ENCODE results near the gene BRSK2.
"Not testable (repeated sequence)": the region's sequence is repeated elsewhere in the genome, so short reads cannot be mapped to it uniquely, and the experiment has no call there.

The BRSK2 gene

GRCh38 chr11:1433568-1433967 is 43.8 kb downstream of the BRSK2 start:
- DNase-seq (ENCODE audit: extremely low read depth in 1 of 2, low read depth in 1 of 2): no peak

- no peak for DNase-seq (ENCODE audit: extremely low read depth in 1 of 2, low read depth in 1 of 2)
These were observed 44.4 kb downstream of the BRSK2 start for GRCh38 chr11:1433977-1434640.

GRCh38 chr11:1435479-1435819 is 45.7 kb downstream of the BRSK2 start:
- DNase-seq (ENCODE audit: extremely low read depth in 1 of 2, low read depth in 1 of 2): not testable (repeated sequence)

DNA sequence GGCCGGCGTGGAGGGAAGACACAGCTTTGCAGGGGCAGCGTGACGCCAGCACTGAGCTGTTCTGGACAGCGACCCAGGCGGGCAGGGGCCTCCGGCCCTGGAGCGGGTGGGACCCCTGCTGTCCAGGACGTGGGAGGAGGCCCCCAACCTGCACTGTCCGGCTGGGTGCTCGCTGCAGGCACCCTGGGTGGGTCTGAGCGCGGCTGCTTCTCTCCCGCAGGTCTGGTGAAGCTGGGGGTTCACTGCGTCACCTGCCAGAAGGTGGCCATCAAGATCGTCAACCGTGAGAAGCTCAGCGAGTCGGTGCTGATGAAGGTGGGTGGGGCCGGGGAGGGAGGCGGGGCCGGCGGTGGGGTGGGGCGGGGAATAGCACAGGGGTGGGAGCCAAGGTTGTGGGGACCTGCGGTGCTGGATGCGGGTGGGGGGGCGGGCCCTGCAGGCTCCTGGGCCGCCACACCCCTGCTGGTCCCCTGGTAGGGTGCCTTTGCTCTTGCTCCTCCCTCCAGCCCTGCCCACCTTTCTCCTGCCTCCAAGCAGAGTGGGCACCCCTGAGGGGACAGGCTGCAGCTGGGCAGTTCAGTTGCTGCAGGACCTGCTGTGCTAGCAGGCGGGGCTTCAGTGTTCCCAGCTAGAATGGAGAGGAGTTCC is 46.2 kb downstream of the BRSK2 start:
- no peak for DNase-seq (ENCODE audit: extremely low read depth in 1 of 2, low read depth in 1 of 2)

- DNase-seq (ENCODE audit: extremely low read depth in 1 of 2, low read depth in 1 of 2): no peak
These were observed 46.8 kb downstream of the BRSK2 start for GRCh38 chr11:1436468-1437039.

- no peak for DNase-seq (ENCODE audit: extremely low read depth in 1 of 2, low read depth in 1 of 2)
These were observed 47.8 kb downstream of the BRSK2 start for GRCh38 chr11:1437500-1437899.

DNA sequence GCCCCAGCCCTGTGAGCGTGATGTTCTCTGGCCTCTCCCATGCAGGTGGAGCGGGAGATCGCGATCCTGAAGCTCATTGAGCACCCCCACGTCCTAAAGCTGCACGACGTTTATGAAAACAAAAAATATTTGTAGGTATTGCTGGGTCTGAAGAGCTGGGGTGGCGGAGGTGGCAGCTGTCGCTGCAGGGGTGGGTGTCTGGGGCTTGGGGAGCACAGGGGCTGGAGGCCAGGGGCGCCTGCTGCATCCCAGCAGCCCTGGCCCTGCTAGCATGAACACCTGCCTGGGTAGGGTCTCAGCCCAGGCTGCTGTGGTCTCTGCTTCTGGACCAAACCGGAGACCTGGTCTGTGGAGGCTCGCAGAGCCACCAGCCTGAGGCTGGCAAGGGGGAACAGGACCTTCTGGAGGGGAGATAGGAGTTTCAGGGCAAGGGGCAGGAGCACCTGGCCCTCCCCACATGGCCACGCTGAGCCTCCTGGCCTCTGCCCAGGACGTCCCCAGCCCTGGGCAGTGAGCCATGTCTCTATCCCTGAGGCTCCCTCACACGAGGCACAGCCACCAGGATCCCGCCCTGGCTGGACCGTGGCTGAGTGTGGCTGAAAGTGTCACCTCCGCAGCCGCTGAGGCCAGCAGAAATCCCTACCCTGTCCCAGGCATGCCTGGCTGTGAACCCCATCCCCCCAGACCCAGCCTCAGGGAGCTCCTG is 48.7 kb downstream of the BRSK2 start:
- DNase-seq (ENCODE audit: extremely low read depth in 1 of 2, low read depth in 1 of 2): no peak

DNA sequence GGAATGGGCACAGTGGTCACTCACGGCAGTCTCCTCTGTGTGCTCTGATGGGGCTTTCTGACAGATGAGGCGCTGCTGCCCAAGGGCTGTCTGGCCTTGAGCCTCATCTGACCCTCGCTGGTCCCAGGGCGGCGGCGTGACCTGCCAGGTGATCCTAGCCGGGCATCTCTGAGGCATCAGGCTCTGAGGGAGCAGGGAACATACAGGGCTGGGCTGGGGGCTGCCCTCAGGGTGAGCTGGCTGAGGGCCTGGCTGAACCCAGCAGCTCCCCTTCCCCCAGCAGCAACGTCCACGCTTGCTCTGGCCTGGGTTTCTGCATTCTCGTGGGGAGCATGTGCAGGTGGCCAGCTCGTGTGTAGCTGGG is 49.2 kb downstream of the BRSK2 start:
- DNase-seq (ENCODE audit: extremely low read depth in 1 of 2, low read depth in 1 of 2): no peak

DNA sequence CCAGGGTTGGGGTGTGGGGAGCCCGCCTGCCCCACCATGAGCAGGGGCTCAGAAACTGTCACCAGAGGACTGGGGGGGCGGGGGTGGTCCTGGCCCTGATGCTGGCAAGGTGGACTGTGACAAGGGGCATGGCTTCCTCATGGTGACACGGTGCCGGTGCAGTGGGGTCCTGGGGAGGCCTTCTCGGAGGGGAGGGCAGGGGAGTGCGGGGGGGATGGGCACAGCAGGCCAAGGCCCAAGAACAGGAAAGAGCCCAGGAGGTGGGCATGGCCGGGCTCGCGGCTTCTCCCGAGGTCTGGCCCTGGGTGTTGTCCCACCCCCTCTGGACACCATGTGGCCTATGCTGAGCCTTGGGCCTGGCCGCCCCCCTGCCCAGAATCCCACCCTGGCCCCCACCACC is 49.6 kb downstream of the BRSK2 start:
- DNase-seq (ENCODE audit: extremely low read depth in 1 of 2, low read depth in 1 of 2): no peak

GRCh38 chr11:1440066-1440465 is 50.3 kb downstream of the BRSK2 start:
- no peak for DNase-seq (ENCODE audit: extremely low read depth in 1 of 2, low read depth in 1 of 2)

- DNase-seq (ENCODE audit: extremely low read depth in 1 of 2, low read depth in 1 of 2): no peak
These were observed 50.8 kb downstream of the BRSK2 start for GRCh38 chr11:1440496-1440895.

GRCh38 chr11:1442163-1442562 is 52.4 kb downstream of the BRSK2 start:
- DNase-seq (ENCODE audit: extremely low read depth in 1 of 2, low read depth in 1 of 2): no peak

GRCh38 chr11:1442807-1443366 is 53.2 kb downstream of the BRSK2 start:
- DNase-seq (ENCODE audit: extremely low read depth in 1 of 2, low read depth in 1 of 2): no peak

DNA sequence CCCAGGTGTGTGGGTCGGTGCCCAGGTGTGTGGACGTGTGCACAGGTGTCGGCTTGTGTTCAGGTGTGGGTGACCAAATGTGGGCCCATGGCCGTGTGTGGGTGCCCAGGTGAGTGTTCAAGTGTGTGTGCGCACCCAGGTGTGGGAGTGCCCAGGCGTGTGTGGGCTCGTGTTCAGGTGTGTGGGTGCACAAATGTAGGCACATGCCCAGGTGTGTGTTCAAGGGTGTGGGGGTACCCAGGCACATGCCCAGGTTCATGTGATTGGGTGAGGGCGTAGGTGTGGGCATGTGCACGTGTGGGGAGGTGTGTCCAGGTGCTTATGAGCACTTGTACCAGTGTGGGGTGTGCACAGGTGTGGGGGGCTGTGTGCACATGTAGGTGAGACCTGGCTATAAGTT is 54.0 kb downstream of the BRSK2 start:
- no peak for DNase-seq (ENCODE audit: extremely low read depth in 1 of 2, low read depth in 1 of 2)

- no peak for DNase-seq (ENCODE audit: extremely low read depth in 1 of 2, low read depth in 1 of 2)
These were observed 54.6 kb downstream of the BRSK2 start for GRCh38 chr11:1444321-1444720.

GRCh38 chr11:1444823-1445422 is 55.2 kb downstream of the BRSK2 start:
- no peak for DNase-seq (ENCODE audit: extremely low read depth in 1 of 2, low read depth in 1 of 2)

GRCh38 chr11:1445741-1446445 is 56.2 kb downstream of the BRSK2 start:
- DNase-seq (ENCODE audit: extremely low read depth in 1 of 2, low read depth in 1 of 2): no peak

DNA sequence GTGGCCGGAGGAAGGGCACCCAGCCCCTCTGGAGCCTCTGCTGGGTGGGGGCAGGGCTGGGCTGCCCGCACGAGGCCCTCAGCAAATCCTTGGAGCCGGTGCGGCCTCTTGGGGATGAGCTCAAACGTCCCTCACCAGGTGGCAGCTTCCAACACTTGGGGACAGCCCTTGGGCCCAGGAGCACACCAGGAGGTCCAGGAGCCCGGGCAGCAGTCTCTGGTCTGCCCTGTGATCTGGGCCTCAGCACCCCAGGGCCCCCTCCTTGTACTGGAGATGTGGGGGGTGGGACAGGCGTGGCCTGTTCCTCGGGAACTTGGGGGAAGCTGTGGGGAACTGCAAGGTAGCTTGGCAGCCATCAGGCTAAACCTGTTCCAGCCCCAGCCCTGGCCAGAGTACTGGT is 56.9 kb downstream of the BRSK2 start:
- no peak for DNase-seq (ENCODE audit: extremely low read depth in 1 of 2, low read depth in 1 of 2)

GRCh38 chr11:1447845-1448825 is 58.4 kb downstream of the BRSK2 start:
- DNase-seq (ENCODE audit: extremely low read depth in 1 of 2, low read depth in 1 of 2): no peak

DNA sequence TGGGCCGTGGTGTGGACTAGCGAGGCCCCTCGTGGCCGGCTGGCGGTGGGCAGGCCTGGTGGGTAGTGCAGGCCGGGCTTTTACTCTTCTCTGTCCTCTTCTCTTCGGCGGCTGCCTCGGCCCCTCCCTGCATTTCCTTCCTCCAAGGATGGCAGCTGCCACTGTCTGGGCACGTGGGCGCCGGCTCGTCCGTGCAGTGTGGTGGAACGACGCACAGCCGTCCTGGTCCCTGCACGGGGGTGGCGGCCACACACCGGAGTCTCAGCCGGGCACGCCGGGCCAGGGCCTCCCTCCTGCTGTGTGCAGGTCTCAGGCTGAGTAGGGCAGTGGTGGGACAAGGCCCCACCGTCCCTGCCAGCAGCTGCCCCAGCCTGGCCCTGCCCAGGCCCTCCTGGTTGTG is 59.1 kb downstream of the BRSK2 start:
- no peak for DNase-seq (ENCODE audit: extremely low read depth in 1 of 2, low read depth in 1 of 2)
